C4-2B (cell line): ENCODE measurements around the gene CST11.

Source experiments
- ZFX ChIP-seq: fragments of 450-650 bp; IDR thresholded peaks from 2 replicates; pipeline ENCODE4 v1.6.1; 2017
- TF ChIP-seq, protein P1 (sequence below): fragments of 450-650 bp; conservative IDR thresholded peaks from 2 replicates; pipeline ENCODE4 v1.5.1; 2017; ENCODE audit warnings: mild to moderate bottlenecking

GRCh38 chr20:23497536-23497935, 44.9 kb upstream of the CST11 start:
- TF ChIP-seq, protein P1, sequence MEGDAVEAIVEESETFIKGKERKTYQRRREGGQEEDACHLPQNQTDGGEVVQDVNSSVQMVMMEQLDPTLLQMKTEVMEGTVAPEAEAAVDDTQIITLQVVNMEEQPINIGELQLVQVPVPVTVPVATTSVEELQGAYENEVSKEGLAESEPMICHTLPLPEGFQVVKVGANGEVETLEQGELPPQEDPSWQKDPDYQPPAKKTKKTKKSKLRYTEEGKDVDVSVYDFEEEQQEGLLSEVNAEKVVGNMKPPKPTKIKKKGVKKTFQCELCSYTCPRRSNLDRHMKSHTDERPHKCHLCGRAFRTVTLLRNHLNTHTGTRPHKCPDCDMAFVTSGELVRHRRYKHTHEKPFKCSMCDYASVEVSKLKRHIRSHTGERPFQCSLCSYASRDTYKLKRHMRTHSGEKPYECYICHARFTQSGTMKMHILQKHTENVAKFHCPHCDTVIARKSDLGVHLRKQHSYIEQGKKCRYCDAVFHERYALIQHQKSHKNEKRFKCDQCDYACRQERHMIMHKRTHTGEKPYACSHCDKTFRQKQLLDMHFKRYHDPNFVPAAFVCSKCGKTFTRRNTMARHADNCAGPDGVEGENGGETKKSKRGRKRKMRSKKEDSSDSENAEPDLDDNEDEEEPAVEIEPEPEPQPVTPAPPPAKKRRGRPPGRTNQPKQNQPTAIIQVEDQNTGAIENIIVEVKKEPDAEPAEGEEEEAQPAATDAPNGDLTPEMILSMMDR, result no peak
- no peak for TF ChIP-seq ZFX
